Measurements from ENCODE around the gene LRRC41.

- no peak for TF ChIP-seq CTCF (IDR thresholded peaks at IDR 0.05)
- TF ChIP-seq POLR2A (IDR thresholded peaks at IDR 0.05): no peak
- no peak for TF ChIP-seq POLR2AphosphoS5 (IDR thresholded peaks at IDR 0.05)
Observed at GRCh38 chr1:46300673-46301405, 2.6 kb downstream of the LRRC41 start.

Data from breast epithelium (tissue), 3 donors.